ENCODE data around the gene ERG28. TPM values are rescaled to one million over a fixed set of nuclear protein-coding genes. Genes with fewer than 3 reads are reported as not detected.

The ERG28 gene
- total RNA-seq, 2 experiments from 2014 or later = 13.4 to 14.9 TPM

- H3K27ac Mint-ChIP-seq = no peak overlapping the region
- no peaks in the 10 kb centered on the region for H3K27me3 Mint-ChIP-seq
- no peak for TF ChIP-seq CTCF (IDR thresholded peaks at IDR 0.05)
- DNase-seq (no peak), ATAC-seq (no peak)
- CTCF ChIA-PET = interaction anchor here (1.0 kb wide), 1 partner anchor 9 kb away, joined by 3 read pairs; no protein-coding TSS in a partner anchor
- no peaks in the 10 kb centered on the region for H3K4me1 Mint-ChIP-seq (ENCODE audit: low read depth)
- H3K36me3 Mint-ChIP-seq (ENCODE audit: low read depth) = no peaks in the 10 kb centered on the region
- intact Hi-C loops (cut with micrococcal nuclease) = no loop called here
- POLR2A ChIA-PET = no interaction called here
- no peaks in the 10 kb centered on the region for H3K9me3 Mint-ChIP-seq
- no peak overlapping the region for H3K4me3 Mint-ChIP-seq
Measured at GRCh38 chr14:75631453-75631831, 29.2 kb downstream of the ERG28 start.

DNA sequence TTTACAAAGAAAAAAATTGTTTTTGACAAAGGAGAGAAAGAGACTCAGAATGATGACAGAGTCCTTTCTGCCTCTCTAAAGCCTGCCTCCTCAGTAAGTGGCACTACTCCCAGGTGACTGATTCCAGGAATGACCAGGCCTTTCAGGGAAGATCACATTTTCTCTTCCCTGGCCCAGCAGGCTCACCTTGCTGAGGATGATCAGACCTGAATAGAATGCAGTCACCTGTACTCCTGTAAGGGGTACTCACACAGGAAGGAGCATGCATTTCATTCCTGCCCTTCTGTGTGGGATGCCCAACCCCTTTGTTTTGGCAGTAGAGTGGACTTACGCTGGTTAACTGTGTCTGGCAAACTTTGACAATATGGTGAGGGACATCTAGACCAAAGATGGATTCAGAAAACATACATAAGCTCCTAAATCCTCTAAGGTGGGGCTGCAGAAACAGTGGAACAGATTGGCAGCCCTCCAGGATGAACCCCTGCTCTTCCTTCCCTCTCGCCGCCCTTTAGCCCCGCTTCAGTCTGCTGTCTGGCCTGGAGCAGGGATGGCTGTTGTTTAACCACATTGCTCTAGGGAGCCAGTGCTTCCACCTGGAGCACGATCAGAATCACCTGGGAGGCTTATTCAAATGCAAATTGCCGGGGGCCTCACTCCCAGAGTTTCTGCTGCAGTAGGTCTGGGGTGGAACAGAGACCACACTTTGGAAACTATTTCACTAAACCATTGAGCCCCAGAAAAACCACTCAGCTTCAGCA is 29.8 kb downstream of the ERG28 start:
- POLR2A ChIA-PET = no interaction called here
- H3K4me1 Mint-ChIP-seq (ENCODE audit: low read depth) = no peaks in the 10 kb centered on the region
- no peak for ATAC-seq
- no peak overlapping the region for H3K4me3 Mint-ChIP-seq
- no peak for DNase-seq
- H3K36me3 Mint-ChIP-seq (ENCODE audit: low read depth) = no peaks in the 10 kb centered on the region
- H3K9me3 Mint-ChIP-seq = no peaks in the 10 kb centered on the region
- intact Hi-C loops (cut with micrococcal nuclease) = no loop called here
- CTCF ChIA-PET = no interaction called here
- H3K27me3 Mint-ChIP-seq = no peaks in the 10 kb centered on the region
- no peak overlapping the region for H3K27ac Mint-ChIP-seq
- TF ChIP-seq CTCF (IDR thresholded peaks at IDR 0.05) = no peak

DNA sequence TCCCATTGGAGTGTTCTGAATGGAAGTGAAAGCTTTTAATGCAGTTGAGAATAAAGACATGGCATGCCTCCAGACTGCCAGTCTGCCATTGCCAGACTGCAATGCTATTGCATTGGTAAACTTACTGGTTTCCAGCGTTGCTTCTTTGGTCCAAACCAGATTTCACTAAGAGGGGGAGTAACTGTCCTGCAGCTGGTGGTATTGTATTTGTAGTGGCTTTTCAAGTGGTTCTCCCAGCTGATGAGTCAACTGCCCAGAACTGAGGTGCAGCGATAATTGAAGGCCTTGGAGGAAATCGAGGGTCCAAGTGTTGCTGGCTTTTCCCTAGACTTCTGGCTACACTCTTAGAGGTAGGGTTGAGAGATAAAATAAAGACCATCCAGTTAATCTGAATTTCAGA is 31.9 kb downstream of the ERG28 start:
- Mint-ChIP-seq H3K9me3 (no peaks in the 10 kb centered on the region), H3K4me1 (ENCODE audit: low read depth) (no peaks in the 10 kb centered on the region), H3K27ac (no peak overlapping the region), H3K36me3 (ENCODE audit: low read depth) (no peaks in the 10 kb centered on the region), H3K27me3 (no peaks in the 10 kb centered on the region), H3K4me3 (no peak overlapping the region)
- ChIA-PET CTCF (interaction anchor here (1.8 to 2.3 kb wide), 2 partner anchors 26 to 51 kb away, joined by 6 to 9 read pairs; no protein-coding TSS in a partner anchor), POLR2A (no interaction called here)
- no peak for ATAC-seq
- TF ChIP-seq CTCF (IDR thresholded peaks at IDR 0.05) = no peak
- intact Hi-C loops (cut with micrococcal nuclease) = no loop called here
- DNase-seq = no peak

DNA sequence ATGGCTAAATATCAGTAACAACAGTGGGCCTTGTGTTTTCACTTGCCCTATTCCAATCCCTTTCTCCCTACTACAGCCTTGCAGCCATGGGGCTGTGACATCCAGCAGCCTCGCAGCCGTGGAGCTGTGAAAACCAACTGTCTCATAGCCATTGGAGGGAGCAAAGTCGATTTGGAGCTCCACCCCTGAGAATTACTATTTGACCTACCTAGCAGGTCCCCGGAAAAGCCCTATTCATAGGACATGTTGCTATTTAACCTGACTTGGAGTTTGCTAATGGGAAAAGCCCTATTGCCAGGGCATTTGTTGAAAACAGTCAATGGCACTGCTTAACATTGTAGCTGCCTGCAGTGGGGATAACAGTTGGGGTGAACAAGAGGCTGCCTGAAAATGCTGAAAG is 33.3 kb downstream of the ERG28 start:
- Mint-ChIP-seq H3K27ac (no peak overlapping the region), H3K4me3 (no peak overlapping the region), H3K36me3 (ENCODE audit: low read depth) (no peaks in the 10 kb centered on the region), H3K4me1 (ENCODE audit: low read depth) (no peaks in the 10 kb centered on the region), H3K9me3 (no peaks in the 10 kb centered on the region), H3K27me3 (no peaks in the 10 kb centered on the region)
- intact Hi-C loops (cut with micrococcal nuclease) = no loop called here
- no peak for TF ChIP-seq CTCF (IDR thresholded peaks at IDR 0.05)
- CTCF ChIA-PET = interaction anchor here (1.1 kb wide), 1 partner anchor 50 kb away, joined by 3 read pairs; no protein-coding TSS in a partner anchor
- no peak for DNase-seq
- no peak for ATAC-seq
- POLR2A ChIA-PET = no interaction called here

GRCh38 chr14:75626863-75627262 is 33.8 kb downstream of the ERG28 start:
- no peaks in the 10 kb centered on the region for H3K4me1 Mint-ChIP-seq (ENCODE audit: low read depth)
- no peak for TF ChIP-seq CTCF (IDR thresholded peaks at IDR 0.05)
- H3K27me3 Mint-ChIP-seq = no peaks in the 10 kb centered on the region
- H3K9me3 Mint-ChIP-seq = no peaks in the 10 kb centered on the region
- H3K4me3 Mint-ChIP-seq = no peak overlapping the region
- ATAC-seq (no peak), DNase-seq (no peak)
- CTCF ChIA-PET = interaction anchor here (1.1 kb wide), 1 partner anchor 49 kb away, joined by 3 read pairs; no protein-coding TSS in a partner anchor
- POLR2A ChIA-PET = no interaction called here
- intact Hi-C loops (cut with micrococcal nuclease) = no loop called here
- H3K36me3 Mint-ChIP-seq (ENCODE audit: low read depth) = no peaks in the 10 kb centered on the region
- H3K27ac Mint-ChIP-seq = no peak overlapping the region

All from activated CD8-positive, alpha-beta T cell treated with anti-CD3 and anti-CD28 coated beads for 36 hours (primary cell).